Astrocyte (in vitro differentiated cells and primary cell): ENCODE data around the gene ZNF385D. TPM values are rescaled to one million over a fixed set of nuclear protein-coding genes. Genes with fewer than 3 reads are reported as not detected.

Source experiments
- DNase-seq: peaks from one replicate; pipeline ENCODE4 v3.0.0-alpha.2; 2010; ENCODE audit warnings: low read depth
- FAIRE-seq: peaks from 2 replicates; lab custom pipeline; 2011; peaks lifted over from hg19 to GRCh38; lab: Jason Lieb, UNC
- H2AFZ ChIP-seq: 2 replicates; pipeline ENCODE4 v1.6.0; 2012; ENCODE audit warnings: low read depth, low read length, inconsistent platforms
- H3K27ac ChIP-seq: 2 replicates; pipeline ENCODE4 v1.5.1; 2011; ENCODE audit warnings: low read depth, low read length, inconsistent platforms
- H3K27me3 ChIP-seq: 2 replicates; pipeline ENCODE4 v1.6.0; 2011; ENCODE audit warnings: low read length, inconsistent platforms; ENCODE audit not compliant: insufficient read depth
- H3K36me3 ChIP-seq: 2 replicates; pipeline ENCODE4 v1.5.1; 2011; ENCODE audit warnings: low read length, inconsistent platforms; ENCODE audit not compliant: insufficient read depth
- H3K4me1 ChIP-seq: 2 replicates; pipeline ENCODE4 v1.5.1; 2011; ENCODE audit warnings: low read length, inconsistent platforms; ENCODE audit not compliant: insufficient read depth
- H3K4me2 ChIP-seq: 2 replicates; pipeline ENCODE4 v1.6.0; 2012; ENCODE audit warnings: low read length, inconsistent platforms
- H3K4me3 ChIP-seq: 2 replicates; pipeline ENCODE4 v1.5.1; 2011; ENCODE audit warnings: low read depth, mild to moderate bottlenecking, low read length, inconsistent platforms; ENCODE audit not compliant: insufficient read depth
- H3K79me2 ChIP-seq: 2 replicates; pipeline ENCODE4 v1.6.0; 2012; ENCODE audit warnings: mild to moderate bottlenecking, low read length, inconsistent platforms; ENCODE audit not compliant: insufficient read depth
- H3K9ac ChIP-seq: 2 replicates; pipeline ENCODE4 v1.6.0; 2012; ENCODE audit warnings: mild to moderate bottlenecking, low read length, inconsistent platforms
- H3K9me3 ChIP-seq: 2 replicates; pipeline ENCODE4 v1.5.1; 2012; ENCODE audit warnings: low read depth, mild to moderate bottlenecking, low read length, inconsistent platforms; ENCODE audit not compliant: insufficient read depth
- H4K20me1 ChIP-seq: 2 replicates; pipeline ENCODE4 v1.6.0; 2012; ENCODE audit warnings: low read length, inconsistent platforms; ENCODE audit not compliant: insufficient read depth
- H3K27ac Mint-ChIP-seq: one replicate; pipeline ENCODE4 v1.8.0; 2021; ENCODE audit warnings: mild to moderate bottlenecking, mixed read lengths; ENCODE audit not compliant: unreplicated experiment
- H3K27me3 Mint-ChIP-seq: one replicate; pipeline ENCODE4 v1.8.0; 2021; ENCODE audit warnings: low read depth, mixed read lengths; ENCODE audit not compliant: unreplicated experiment
- H3K36me3 Mint-ChIP-seq: one replicate; pipeline ENCODE4 v1.8.0; 2021; ENCODE audit warnings: low read depth, mixed read lengths; ENCODE audit not compliant: unreplicated experiment
- H3K4me1 Mint-ChIP-seq: one replicate; pipeline ENCODE4 v1.8.0; 2021; ENCODE audit warnings: low read depth, mixed read lengths; ENCODE audit not compliant: unreplicated experiment
- H3K4me3 Mint-ChIP-seq: one replicate; pipeline ENCODE4 v1.8.0; 2021; ENCODE audit warnings: mild to moderate bottlenecking, moderate library complexity, mixed read lengths; ENCODE audit not compliant: unreplicated experiment
- H3K9me3 Mint-ChIP-seq: one replicate; pipeline ENCODE4 v1.8.0; 2021; ENCODE audit warnings: mild to moderate bottlenecking, mixed read lengths; ENCODE audit not compliant: unreplicated experiment
- EZH2 ChIP-seq: IDR thresholded peaks from 2 replicates; pipeline ENCODE4 v1.6.1; 2012; ENCODE audit warnings: mild to moderate bottlenecking, low read length, inconsistent platforms; ENCODE audit not compliant: insufficient read depth
- total RNA-seq: library from RNA; stranded (reverse); gene quantifications from 2 replicates; pipeline ENCODE4 v1.2.1, GENCODE V29; 2021
- TF ChIP-seq, protein P1 (sequence below): IDR thresholded peaks from 2 replicates; pipeline ENCODE4 v1.5.1; 2011; ENCODE audit warnings: low read depth, mild to moderate bottlenecking, inconsistent platforms, low read length, moderate library complexity; ENCODE audit not compliant: insufficient read depth

ZNF385D gene
- total RNA-seq, 1 donor from 2014 or later, result 7.8 TPM

DNA sequence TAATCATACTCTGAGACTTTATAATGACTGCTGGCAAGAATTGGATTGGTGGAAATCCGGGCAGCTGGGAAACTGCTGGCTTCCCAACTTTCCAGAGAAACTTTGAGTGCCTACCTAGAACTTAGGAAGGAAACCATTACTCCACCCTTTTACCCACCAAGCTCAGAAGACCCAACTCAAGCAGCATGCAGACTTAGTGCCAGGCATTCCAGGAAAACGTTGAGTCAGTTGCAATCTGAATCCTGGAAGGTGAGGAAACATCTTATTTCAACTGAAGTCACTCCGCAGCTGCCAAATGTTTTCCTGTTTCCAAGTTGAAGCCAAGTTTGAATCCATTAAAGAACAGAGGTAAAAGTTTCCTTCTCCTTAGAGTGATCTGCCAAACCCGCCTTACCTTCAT, 126.5 kb downstream of the ZNF385D start:
- DNase-seq, result peak; percentile 63
- Mint-ChIP-seq H3K4me1 (peaks cover 39% of the 10 kb centered on the region), H3K27ac (peak overlapping the region; percentile 36), H3K4me3 (no peak overlapping the region), H3K27me3 (no peaks in the 10 kb centered on the region), H3K9me3 (no peaks in the 10 kb centered on the region), H3K36me3 (no peaks in the 10 kb centered on the region)
- H2AFZ ChIP-seq, result no peak overlapping the region
- H3K27ac ChIP-seq, result no peak overlapping the region
- H4K20me1 ChIP-seq, result no peaks in the 10 kb centered on the region
- H3K4me2 ChIP-seq, result no peak overlapping the region
- H3K27me3 ChIP-seq, result no peaks in the 10 kb centered on the region
- no peaks in the 10 kb centered on the region for H3K9me3 ChIP-seq
- no peak overlapping the region for H3K9ac ChIP-seq
- no peaks in the 10 kb centered on the region for H3K79me2 ChIP-seq
- no peak for FAIRE-seq
- H3K36me3 ChIP-seq, result no peaks in the 10 kb centered on the region
- H3K4me1 ChIP-seq, result peaks cover 16% of the 10 kb centered on the region
- no peak overlapping the region for H3K4me3 ChIP-seq
- no peak for TF ChIP-seq EZH2
- TF ChIP-seq, protein P1, sequence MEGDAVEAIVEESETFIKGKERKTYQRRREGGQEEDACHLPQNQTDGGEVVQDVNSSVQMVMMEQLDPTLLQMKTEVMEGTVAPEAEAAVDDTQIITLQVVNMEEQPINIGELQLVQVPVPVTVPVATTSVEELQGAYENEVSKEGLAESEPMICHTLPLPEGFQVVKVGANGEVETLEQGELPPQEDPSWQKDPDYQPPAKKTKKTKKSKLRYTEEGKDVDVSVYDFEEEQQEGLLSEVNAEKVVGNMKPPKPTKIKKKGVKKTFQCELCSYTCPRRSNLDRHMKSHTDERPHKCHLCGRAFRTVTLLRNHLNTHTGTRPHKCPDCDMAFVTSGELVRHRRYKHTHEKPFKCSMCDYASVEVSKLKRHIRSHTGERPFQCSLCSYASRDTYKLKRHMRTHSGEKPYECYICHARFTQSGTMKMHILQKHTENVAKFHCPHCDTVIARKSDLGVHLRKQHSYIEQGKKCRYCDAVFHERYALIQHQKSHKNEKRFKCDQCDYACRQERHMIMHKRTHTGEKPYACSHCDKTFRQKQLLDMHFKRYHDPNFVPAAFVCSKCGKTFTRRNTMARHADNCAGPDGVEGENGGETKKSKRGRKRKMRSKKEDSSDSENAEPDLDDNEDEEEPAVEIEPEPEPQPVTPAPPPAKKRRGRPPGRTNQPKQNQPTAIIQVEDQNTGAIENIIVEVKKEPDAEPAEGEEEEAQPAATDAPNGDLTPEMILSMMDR, result no peak

DNA sequence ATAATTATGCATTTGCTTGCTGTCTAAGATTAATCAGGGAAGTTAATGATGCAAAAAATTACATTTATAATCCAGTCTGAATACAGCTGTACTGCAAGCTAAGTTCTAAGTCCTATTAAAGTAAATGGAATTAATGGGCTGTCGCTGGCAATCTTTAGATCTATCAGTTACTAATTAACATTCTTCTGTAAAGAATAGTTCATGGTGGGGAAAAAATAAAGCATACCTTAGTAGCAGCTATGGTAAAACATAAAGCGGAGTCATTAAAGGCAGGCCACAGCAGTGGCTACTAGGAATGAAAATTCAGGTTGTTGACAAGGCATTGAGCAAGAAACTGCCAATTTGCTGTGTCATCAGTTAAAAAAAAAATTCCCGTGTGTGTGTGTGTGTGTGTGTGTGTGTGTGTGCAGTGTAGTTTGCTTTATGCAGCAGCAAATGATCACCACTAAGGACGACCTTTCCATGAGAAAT, 129.8 kb downstream of the ZNF385D start:
- no peaks in the 10 kb centered on the region for H3K27me3 Mint-ChIP-seq
- DNase-seq (peak; percentile 77), FAIRE-seq (no peak)
- Histone ChIP-seq H4K20me1 (no peaks in the 10 kb centered on the region), H3K9me3 (no peaks in the 10 kb centered on the region), H3K4me3 (no peak overlapping the region), H3K9ac (no peak overlapping the region), H3K4me2 (peak overlapping the region; percentile 61), H3K36me3 (no peaks in the 10 kb centered on the region), H2AFZ (no peak overlapping the region), H3K4me1 (peaks cover 16% of the 10 kb centered on the region), H3K27ac (no peak overlapping the region), H3K27me3 (no peaks in the 10 kb centered on the region), H3K79me2 (no peaks in the 10 kb centered on the region)
- H3K27ac Mint-ChIP-seq, result peak overlapping the region; percentile 84
- H3K4me3 Mint-ChIP-seq, result no peak overlapping the region
- H3K4me1 Mint-ChIP-seq, result peaks cover 46% of the 10 kb centered on the region
- TF ChIP-seq, protein P1, result no peak
- no peak for TF ChIP-seq EZH2
- no peaks in the 10 kb centered on the region for H3K9me3 Mint-ChIP-seq
- no peaks in the 10 kb centered on the region for H3K36me3 Mint-ChIP-seq

DNA sequence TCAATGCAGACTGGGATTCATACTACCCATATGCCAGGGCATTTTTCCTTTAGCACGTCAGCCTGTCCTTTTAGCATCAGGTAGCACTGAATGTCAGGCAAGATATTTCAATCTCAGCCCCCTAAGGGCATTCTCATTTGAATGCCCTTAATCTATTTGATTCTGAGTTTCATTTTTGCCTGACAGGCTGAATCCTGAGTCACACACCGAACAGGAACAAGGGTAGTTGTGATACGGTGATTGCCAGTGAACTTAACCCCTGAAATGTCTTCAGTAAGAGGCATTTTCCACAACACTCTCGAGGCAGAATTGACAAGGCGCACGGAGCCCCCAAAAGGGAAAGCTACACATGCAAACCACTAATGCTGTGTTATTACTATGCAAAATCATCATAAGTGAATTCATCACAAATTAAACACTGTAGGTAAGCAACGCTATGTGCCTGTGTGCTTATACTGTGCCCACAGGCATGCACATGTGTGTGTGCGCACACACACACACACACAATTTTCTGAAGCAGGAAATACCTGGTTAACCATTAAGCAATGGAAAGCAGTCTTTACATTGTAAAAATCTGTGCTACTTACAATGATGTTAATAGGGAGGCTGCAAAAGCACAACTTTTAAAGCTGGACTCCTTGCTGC, 130.4 kb downstream of the ZNF385D start:
- no peak overlapping the region for H3K9ac ChIP-seq
- TF ChIP-seq, protein P1, result no peak
- FAIRE-seq (no peak), DNase-seq (peak; percentile 37)
- H3K27ac ChIP-seq, result no peak overlapping the region
- no peak overlapping the region for H3K4me3 Mint-ChIP-seq
- no peaks in the 10 kb centered on the region for H3K27me3 Mint-ChIP-seq
- no peaks in the 10 kb centered on the region for H4K20me1 ChIP-seq
- no peaks in the 10 kb centered on the region for H3K9me3 ChIP-seq
- H3K9me3 Mint-ChIP-seq, result no peaks in the 10 kb centered on the region
- H3K4me1 Mint-ChIP-seq, result peaks cover 46% of the 10 kb centered on the region
- peak overlapping the region; percentile 61 for H3K4me2 ChIP-seq
- H3K27ac Mint-ChIP-seq, result peak overlapping the region; percentile 77
- H3K4me1 ChIP-seq, result peaks cover 16% of the 10 kb centered on the region
- no peaks in the 10 kb centered on the region for H3K79me2 ChIP-seq
- H3K36me3 Mint-ChIP-seq, result no peaks in the 10 kb centered on the region
- no peak overlapping the region for H3K4me3 ChIP-seq
- H2AFZ ChIP-seq, result no peak overlapping the region
- H3K36me3 ChIP-seq, result no peaks in the 10 kb centered on the region
- H3K27me3 ChIP-seq, result no peaks in the 10 kb centered on the region
